GM12801 (cell line): ENCODE measurements around the gene TIMP2.

Experiments
- TF ChIP-seq, protein P1 (sequence below): IDR thresholded peaks from one replicate; pipeline ENCODE4 v1.5.1; 2011; ENCODE audit warnings: control low read depth; ENCODE audit not compliant: insufficient read length; ENCODE audit errors: extremely low read depth

The TIMP2 gene

DNA sequence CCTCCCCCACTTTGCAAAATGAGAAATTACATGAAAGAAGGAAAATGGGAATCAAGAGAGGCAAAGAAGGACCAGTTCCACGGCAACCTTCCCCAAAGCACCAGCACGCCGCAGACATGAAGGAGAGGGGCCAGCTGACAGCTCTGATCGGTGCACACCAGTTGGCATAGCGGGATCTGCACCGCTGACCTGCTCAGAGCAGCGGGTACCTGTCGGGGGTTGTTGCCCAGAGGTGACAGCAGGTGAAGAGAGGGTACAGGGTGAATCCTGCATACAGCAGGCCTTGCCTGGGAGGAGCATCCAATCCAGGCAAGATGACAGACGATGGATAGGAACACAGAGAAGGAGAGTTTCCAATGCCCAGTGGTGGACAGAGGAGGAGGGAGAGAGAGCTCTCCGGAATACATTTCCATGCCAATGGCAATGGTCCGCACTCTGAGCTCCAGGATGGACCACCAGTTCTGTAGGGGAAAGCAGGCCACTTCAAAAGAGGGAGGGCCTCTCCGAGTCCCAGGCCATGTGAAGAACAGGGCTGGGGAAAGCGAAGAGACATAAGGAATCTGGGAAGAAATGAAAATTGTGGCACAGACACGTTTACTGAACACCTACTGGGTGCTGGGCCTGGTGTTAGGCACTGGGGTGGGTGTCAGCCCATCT is 46.2 kb downstream of the TIMP2 start:
- TF ChIP-seq, protein P1, sequence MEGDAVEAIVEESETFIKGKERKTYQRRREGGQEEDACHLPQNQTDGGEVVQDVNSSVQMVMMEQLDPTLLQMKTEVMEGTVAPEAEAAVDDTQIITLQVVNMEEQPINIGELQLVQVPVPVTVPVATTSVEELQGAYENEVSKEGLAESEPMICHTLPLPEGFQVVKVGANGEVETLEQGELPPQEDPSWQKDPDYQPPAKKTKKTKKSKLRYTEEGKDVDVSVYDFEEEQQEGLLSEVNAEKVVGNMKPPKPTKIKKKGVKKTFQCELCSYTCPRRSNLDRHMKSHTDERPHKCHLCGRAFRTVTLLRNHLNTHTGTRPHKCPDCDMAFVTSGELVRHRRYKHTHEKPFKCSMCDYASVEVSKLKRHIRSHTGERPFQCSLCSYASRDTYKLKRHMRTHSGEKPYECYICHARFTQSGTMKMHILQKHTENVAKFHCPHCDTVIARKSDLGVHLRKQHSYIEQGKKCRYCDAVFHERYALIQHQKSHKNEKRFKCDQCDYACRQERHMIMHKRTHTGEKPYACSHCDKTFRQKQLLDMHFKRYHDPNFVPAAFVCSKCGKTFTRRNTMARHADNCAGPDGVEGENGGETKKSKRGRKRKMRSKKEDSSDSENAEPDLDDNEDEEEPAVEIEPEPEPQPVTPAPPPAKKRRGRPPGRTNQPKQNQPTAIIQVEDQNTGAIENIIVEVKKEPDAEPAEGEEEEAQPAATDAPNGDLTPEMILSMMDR, result no peak

DNA sequence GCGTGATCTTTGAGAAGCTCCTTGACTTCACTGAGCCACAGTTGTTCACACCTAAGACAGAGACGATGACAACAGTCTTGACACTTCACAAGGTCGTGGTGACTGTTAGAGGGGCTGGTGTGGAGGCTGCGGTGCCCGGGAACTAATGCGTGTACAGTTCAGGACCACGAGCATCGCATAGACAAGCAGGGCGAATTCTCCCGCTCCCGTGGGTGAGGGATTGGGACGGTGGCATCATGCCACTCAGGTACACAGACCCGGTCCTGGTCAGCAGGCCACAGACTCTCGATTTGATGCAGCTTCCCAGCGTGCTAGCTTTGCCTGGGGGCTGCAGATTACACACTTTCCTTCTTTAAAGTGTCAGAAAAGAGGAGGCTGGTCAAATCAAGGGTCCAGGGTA is 46.9 kb downstream of the TIMP2 start:
- TF ChIP-seq, protein P1, result no peak

DNA sequence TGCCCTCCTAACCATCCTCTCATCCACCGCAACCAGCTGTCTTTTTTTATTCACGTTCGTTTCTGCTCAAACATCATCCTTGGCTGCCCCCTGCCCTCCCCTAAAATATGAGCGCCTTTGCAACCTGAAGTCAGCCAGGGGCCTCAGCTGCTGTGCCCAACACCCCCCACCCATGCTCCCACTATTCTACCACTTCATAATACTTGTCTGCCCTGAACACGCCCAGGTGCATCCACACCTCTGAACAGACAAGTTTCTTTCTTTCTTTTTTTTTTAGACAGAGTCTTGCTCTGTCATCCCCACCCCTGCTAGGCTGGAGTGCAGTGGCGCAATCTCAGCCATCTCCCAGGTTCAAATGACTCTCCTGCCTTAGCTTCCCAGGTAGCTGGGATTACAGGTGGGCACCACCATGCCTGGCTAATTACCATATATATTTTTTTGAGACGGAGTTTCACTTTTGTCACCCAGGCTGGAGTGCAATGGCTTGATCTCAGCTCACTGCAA is 49.0 kb downstream of the TIMP2 start:
- TF ChIP-seq, protein P1, result no peak

DNA sequence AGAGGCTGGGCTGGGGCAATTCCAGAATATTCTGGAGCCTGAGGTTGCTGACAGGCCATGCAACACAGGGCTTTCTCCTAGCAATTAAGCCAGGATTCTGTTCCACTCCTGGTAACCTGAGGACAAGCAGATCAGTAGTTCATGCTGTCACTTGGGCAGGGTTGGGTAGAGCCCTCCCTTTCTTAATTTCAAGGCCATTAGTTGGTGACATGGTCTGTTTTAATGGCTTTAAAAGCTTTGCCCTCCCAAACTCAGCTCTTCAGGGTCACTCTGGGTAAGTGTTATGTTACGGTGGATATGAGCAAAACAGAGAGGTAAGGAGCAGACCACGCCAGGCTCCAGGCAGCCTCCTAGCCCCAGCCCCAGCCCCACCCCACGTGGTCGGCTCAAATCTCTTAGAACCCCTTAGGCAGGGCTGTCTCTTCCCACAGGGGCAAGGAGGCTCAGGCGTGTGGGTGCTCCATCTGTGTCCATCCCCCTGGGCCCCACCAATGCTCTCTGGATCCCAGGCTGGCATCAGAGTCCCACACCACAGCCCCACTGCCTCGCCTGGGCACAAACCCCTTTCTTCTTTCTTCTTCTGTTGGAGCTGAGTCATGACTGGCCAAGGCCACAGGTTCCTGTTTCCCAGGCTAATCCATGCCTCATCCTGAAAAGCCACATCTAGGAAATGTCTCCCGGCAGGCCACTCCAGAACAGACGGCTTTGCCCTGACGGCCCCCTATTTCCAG is 49.7 kb downstream of the TIMP2 start:
- TF ChIP-seq, protein P1, result no peak

DNA sequence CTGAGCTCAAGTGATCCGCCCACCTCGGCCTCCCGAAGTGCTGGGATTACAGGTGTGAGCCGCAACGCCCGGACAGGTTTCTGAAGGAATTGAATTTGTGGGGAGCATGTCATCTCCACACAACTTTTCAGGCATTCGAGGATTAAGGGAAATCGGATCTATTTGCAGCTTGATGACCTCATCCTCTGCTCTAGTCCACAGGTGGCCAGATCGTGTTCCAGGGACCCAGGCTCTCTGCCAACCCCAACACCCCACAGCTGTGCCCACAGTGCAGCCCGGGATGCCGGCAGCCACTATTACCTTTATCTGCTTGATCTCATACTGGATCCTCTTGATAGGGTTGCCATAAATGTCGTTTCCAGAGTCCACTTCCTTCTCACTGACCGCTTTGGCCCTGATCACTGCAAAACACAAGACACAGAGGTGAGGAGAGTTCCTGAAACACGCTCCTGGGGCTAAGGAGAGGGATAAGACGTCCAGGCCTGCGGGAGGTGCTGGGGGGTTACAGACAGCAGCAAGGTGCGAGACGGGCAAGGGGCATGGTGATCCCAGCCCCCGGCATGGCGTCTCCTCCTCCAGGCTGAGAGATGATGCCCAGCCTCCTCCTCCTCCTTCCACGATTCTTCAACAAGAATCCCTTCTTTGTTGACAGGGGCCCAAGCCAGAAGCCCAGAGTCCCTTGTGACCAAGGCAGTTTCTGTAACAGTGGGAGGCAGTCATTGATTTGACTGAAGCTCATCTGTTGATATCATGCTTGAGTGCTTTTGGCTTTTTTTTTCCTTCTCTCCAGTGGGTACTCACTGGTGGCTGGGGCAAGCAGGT is 51.5 kb downstream of the TIMP2 start:
- TF ChIP-seq, protein P1, result no peak

DNA sequence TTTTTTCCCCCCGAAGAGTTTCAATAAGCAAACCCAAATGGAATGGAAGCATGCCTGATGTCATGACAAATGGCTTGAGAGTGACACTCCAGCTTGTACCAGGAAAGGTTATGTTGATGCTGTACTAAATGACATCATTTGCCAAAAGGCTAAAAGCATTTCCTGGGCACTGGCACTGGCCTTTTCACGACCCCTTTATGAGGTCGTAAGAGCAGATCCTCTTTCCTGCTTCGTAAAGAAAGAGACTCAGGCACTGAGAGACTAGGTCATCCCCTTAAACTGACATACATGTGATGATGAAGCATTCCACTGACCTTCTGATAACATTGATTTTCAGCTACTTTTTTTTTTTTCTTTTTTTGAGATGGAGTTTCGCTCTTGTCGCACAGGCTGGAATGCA is 52.7 kb downstream of the TIMP2 start:
- TF ChIP-seq, protein P1, result no peak

DNA sequence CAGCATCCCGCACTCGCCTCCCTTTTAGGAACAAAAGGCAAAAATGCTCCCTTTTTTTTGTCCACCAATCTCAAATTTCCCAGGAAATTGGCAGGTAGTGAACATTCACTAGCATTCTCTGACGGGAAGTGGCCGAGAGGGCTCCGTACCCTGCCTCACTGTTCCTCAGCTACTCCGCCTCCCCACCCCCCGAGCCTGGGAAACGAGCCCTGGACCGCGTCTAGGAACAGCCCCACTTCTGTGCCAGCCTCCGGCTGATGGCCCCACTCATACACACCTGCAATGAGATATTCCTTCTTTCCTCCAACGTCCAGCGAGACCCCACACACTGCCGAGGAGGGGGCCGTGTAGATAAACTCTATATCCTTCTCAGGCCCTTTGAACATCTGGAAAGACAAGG is 54.6 kb downstream of the TIMP2 start:
- TF ChIP-seq, protein P1, result no peak
